ENCODE results near the gene LBX1.
A peak's percentile ranks its signal among the peaks of the same experiment; 100 is the strongest.
"Not testable (repeated sequence)": the region's sequence is repeated elsewhere in the genome, so short reads cannot be mapped to it uniquely, and the experiment has no call there.

The LBX1 gene

GRCh38 chr10:101214446-101215396, 14.5 kb downstream of the LBX1 start:
- DNase-seq (ENCODE audit: extremely low read depth, low read depth): no peak
- TF ChIP-seq CTCF (IDR thresholded peaks at IDR 0.05; ENCODE audit: low read depth, low read length): peak; percentile 84

- DNase-seq (ENCODE audit: extremely low read depth, low read depth): no peak
- TF ChIP-seq CTCF (IDR thresholded peaks at IDR 0.05; ENCODE audit: low read depth, low read length): no peak
Observed at GRCh38 chr10:101208543-101208942, 20.7 kb downstream of the LBX1 start.

GRCh38 chr10:101207026-101207425, 22.2 kb downstream of the LBX1 start:
- TF ChIP-seq CTCF (IDR thresholded peaks at IDR 0.05; ENCODE audit: low read depth, low read length): no peak
- DNase-seq (ENCODE audit: extremely low read depth, low read depth): no peak

- not testable (repeated sequence) for DNase-seq (ENCODE audit: extremely low read depth, low read depth)
Observed at GRCh38 chr10:101202667-101203066, 26.6 kb downstream of the LBX1 start.

- not testable (repeated sequence) for DNase-seq (ENCODE audit: extremely low read depth, low read depth)
Observed at GRCh38 chr10:101198326-101198977, 30.8 kb downstream of the LBX1 start.

- TF ChIP-seq CTCF (IDR thresholded peaks at IDR 0.05; ENCODE audit: low read depth, low read length): no peak
- DNase-seq (ENCODE audit: extremely low read depth, low read depth): no peak
Observed at GRCh38 chr10:101195921-101196320, 33.3 kb downstream of the LBX1 start.

GRCh38 chr10:101189461-101190401, 39.5 kb downstream of the LBX1 start:
- DNase-seq (ENCODE audit: extremely low read depth, low read depth): no peak
- TF ChIP-seq CTCF (IDR thresholded peaks at IDR 0.05; ENCODE audit: low read depth, low read length): no peak
